Peyer's patch (tissue), 4 donors: ENCODE measurements around the gene ZC3HAV1. TPM values are rescaled to one million over a fixed set of nuclear protein-coding genes. Genes with fewer than 3 reads are reported as not detected.

Experiments
- DNase-seq, 3 donors: peaks; one replicate each; pipeline ENCODE4 v3.0.0-alpha.2; 2017 to 2019
- H3K27ac ChIP-seq, 4 donors: fragments of 200-600 bp; sonication (generic); one replicate each; pipeline ENCODE4 v1.5.1; 2016 to 2019
- H3K27me3 ChIP-seq, 2 donors: fragments of 200-600 bp; sonication (generic); one replicate each; pipeline ENCODE4 v1.5.1; 2019
- H3K36me3 ChIP-seq, 3 donors: fragments of 200-600 bp; sonication (generic); one replicate each; pipeline ENCODE4 v1.5.1; 2016 to 2019
- H3K4me1 ChIP-seq, 4 donors: fragments of 200-600 bp; sonication (generic); one replicate each; pipeline ENCODE4 v1.5.1; 2016 to 2019
- H3K4me3 ChIP-seq, 4 donors: fragments of 200-600 bp; sonication (generic); 1 replicate in 3 of 4; 2 replicates in 1 of 4; pipeline ENCODE4 v1.5.1; 2016 to 2019; ENCODE audit warnings: mild to moderate bottlenecking in 1 of 4
- H3K9me3 ChIP-seq, 4 donors: fragments of 200-600 bp; sonication (generic); one replicate each; pipeline ENCODE4 v1.5.1; 2016 to 2019; ENCODE audit warnings: mild to moderate bottlenecking in 1 of 4
- CTCF ChIP-seq, 6 experiments: fragments of 450-650 bp in 4 of 6; fragments of 200-600 bp in 2 of 6; sonication (generic) in 1 of 6; IDR thresholded peaks; one replicate each; pipeline ENCODE4 v1.5.1; 2017 to 2019; ENCODE audit warnings: antibody characterized with exemption in 6 of 6, mild to moderate bottlenecking in 3 of 6, moderate library complexity in 1 of 6
- POLR2A ChIP-seq, 2 donors: fragments of 450-650 bp; IDR thresholded peaks; one replicate each; pipeline ENCODE4 v1.5.1; 2017; ENCODE audit warnings: antibody characterized with exemption in 2 of 2, mild to moderate bottlenecking in 2 of 2, moderate library complexity in 2 of 2
- total RNA-seq, 4 donors: library from RNA; depleted of rRNA; stranded (reverse); fragments of >200 nt; gene quantifications; one replicate each; pipeline ENCODE4 v1.1.0, GENCODE V29; 2016

The ZC3HAV1 gene
- total RNA-seq, 4 donors from 2014 or later, result 23.5 to 42.1 (median 32.7) TPM

DNA sequence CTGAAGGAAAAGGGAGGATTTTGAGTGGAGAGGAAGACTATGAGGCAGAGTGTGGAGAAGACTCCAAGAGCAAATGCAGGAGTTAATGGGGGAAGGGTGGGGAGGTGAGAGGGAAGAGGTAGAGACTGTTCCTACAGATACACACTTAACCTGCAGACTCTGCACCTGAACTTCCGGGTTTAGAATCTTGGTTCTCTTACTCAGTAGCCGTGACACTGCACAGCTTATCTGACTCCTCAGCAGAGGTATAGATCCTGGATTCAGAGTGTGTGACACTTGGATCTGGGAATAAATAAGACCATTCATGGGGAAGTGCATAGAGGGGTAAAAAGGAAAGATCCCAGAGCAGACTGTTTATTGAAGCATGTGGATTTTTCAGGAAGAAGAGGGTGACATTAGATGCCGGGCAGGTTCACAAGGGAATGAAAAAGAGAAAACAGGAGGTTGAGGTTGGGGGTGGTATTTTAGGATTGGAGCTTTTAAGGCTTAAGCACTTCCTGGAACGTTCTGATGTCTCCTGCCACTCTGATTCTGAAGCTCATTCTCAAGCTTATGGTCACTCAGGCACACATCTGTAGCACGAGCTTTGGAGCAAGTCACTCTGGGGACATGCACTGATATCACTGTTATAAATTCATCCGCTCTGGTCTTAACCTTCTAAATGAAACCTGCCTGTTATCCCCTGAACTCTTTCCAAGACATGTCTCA is 68.0 kb downstream of the ZC3HAV1 start:
- Histone ChIP-seq H3K4me1 (peaks cover 0 to 5% (median 2%) of the 10 kb centered on the region in 4 donors), H3K36me3 (peaks cover 0 to 7% (median 0%) of the 10 kb centered on the region in 3 donors), H3K27ac (no peak overlapping the region), H3K9me3 (no peaks in the 10 kb centered on the region), H3K4me3 (no peak overlapping the region), H3K27me3 (no peaks in the 10 kb centered on the region)
- TF ChIP-seq CTCF (IDR thresholded peaks at IDR 0.05), result no peak
- no peak for TF ChIP-seq POLR2A (IDR thresholded peaks at IDR 0.05)
- no peak for DNase-seq

DNA sequence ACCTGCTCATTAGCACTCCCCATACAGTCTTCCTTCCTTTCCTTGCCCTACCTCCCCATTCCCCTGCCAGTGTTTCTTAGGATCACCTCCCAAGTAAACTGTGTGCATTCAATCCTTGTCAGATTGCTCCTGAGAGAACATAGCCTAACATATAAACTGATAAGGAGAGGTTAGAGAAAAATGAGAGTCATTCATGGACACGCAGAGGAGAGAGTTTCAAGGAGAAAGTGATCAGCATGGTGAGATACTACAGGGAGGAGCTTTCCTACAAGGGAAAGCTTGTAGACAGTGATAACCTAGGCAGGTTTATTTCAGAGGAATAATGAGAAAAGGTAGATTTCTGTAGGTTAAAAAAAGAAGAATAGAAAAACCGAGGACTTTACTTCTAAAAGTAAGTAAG is 70.8 kb downstream of the ZC3HAV1 start:
- Histone ChIP-seq H3K4me3 (no peak overlapping the region), H3K36me3 (no peaks in the 10 kb centered on the region), H3K27me3 (no peaks in the 10 kb centered on the region), H3K4me1 (peaks cover 3 to 20% (median 7%) of the 10 kb centered on the region in 4 donors), H3K27ac (no peak overlapping the region), H3K9me3 (no peaks in the 10 kb centered on the region)
- DNase-seq, result no peak
- TF ChIP-seq CTCF (IDR thresholded peaks at IDR 0.05), result no peak
- no peak for TF ChIP-seq POLR2A (IDR thresholded peaks at IDR 0.05)

DNA sequence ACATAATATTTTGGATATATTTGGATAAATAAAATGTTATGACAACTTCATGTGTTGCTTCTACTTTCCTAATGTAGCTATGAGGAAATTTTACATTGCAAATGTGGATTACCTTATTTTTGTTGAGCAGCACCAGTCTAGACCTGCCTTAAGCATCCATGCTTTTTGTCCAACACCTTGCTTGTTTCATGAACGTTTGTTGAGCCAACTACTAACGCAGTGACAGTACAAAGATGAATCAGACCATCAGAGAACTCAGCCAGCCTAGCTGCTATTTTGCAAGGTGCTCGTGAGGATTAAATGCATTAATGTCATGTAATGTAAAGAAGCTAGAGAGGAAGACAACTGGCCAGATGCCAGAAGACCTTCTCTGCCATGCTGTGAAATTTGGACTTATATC is 72.6 kb downstream of the ZC3HAV1 start:
- Histone ChIP-seq H3K4me1 (peaks cover 3 to 18% (median 7%) of the 10 kb centered on the region in 4 donors), H3K4me3 (no peak overlapping the region), H3K27me3 (no peaks in the 10 kb centered on the region), H3K9me3 (no peaks in the 10 kb centered on the region), H3K27ac (no peak overlapping the region), H3K36me3 (no peaks in the 10 kb centered on the region)
- no peak for DNase-seq
- no peak for TF ChIP-seq CTCF (IDR thresholded peaks at IDR 0.05)
- no peak for TF ChIP-seq POLR2A (IDR thresholded peaks at IDR 0.05)

- H3K27ac ChIP-seq, result peak within 1 kb of the TSS; percentile 35 to 76 (median 62)
- peak in 2 of 3 donors; percentile 60 to 69 for DNase-seq
- H3K4me3 ChIP-seq, result peak within 1 kb of the TSS; percentile 68 to 87 (median 72)
- no peak for TF ChIP-seq CTCF (IDR thresholded peaks at IDR 0.05)
- no peak for TF ChIP-seq POLR2A (IDR thresholded peaks at IDR 0.05)
- H3K4me1 ChIP-seq, result peaks cover 3 to 15% (median 5%) of the 10 kb centered on the region in 4 donors
- H3K9me3 ChIP-seq, result no peaks in the 10 kb centered on the region
- H3K36me3 ChIP-seq, result no peaks in the 10 kb centered on the region
- no peaks in the 10 kb centered on the region for H3K27me3 ChIP-seq
Measured at GRCh38 chr7:139035586-139036353, 73.8 kb downstream of the ZC3HAV1 start, which contains the start of gene ZC3HAV1L. Gene ZC3HAV1L (minus strand): TSS chr7:139036042. CDS start chr7:139036017, 25 bp downstream.

GRCh38 chr7:139034855-139035585 is 74.5 kb downstream of the ZC3HAV1 start:
- Histone ChIP-seq H3K27me3 (no peaks in the 10 kb centered on the region), H3K36me3 (peaks cover 0 to 5% (median 0%) of the 10 kb centered on the region in 3 donors)
- DNase-seq, result peak in 2 of 3 donors; percentile 59 to 62

More at GRCh38 chr7:139034855-139035585, 74.5 kb downstream of the ZC3HAV1 start:
- Histone ChIP-seq H3K4me3 (peak overlapping the region; percentile 68 to 87 (median 72)), H3K27ac (peak overlapping the region; percentile 35 to 76 (median 62)), H3K4me1 (peaks cover 3 to 15% (median 5%) of the 10 kb centered on the region in 4 donors), H3K9me3 (no peaks in the 10 kb centered on the region)
- no peak for TF ChIP-seq CTCF (IDR thresholded peaks at IDR 0.05)
- TF ChIP-seq POLR2A (IDR thresholded peaks at IDR 0.05), result no peak
